K562 (cell line): ENCODE measurements around the gene CXXC1. TPM values are rescaled to one million over a fixed set of nuclear protein-coding genes. Genes with fewer than 3 reads are reported as not detected.

ENCODE experiments used
- C11orf30 ChIP-seq: fragments of 450-650 bp; IDR thresholded peaks from 2 replicates; pipeline ENCODE4 v1.6.1; 2016; ENCODE audit warnings: low read depth, mild to moderate bottlenecking
- CHCHD3 ChIP-seq: fragments of 250-450 bp; sonication (Bioruptor Pico); IDR thresholded peaks from 2 replicates; pipeline ENCODE4 v2.1.2; 2022; ENCODE audit warnings: mild to moderate bottlenecking
- CREB1 ChIP-seq, 2 experiments: sonication (generic) in 1 of 2; formaldehyde crosslinking in 1 of 2; IDR thresholded peaks; 2 replicates each; pipeline versions ENCODE4 v1.6.1 to v1.8.0; 2012 to 2022; ENCODE audit warnings: inconsistent platforms in 1 of 2, mild to moderate bottlenecking in 1 of 2, missing genetic modification reagents in 1 of 2, moderate library complexity in 1 of 2
- HNRNPL ChIP-seq: fragments of 200-400 bp; formaldehyde crosslinking; IDR thresholded peaks from 2 replicates; pipeline ENCODE4 v1.6.1; 2017; ENCODE audit warnings: low read depth, mild to moderate bottlenecking, low read length
- MBD2 ChIP-seq: sonication (generic); IDR thresholded peaks from 2 replicates; pipeline ENCODE4 v1.6.1; 2016; ENCODE audit warnings: low read depth, borderline replicate concordance
- MCM3 ChIP-seq: fragments of 450-650 bp; IDR thresholded peaks from 2 replicates; pipeline ENCODE4 v1.6.1; 2016
- MEF2A ChIP-seq: IDR thresholded peaks from 2 replicates; pipeline ENCODE4 v1.6.1; 2011; ENCODE audit warnings: low read depth, mild to moderate bottlenecking, low read length, moderate library complexity; ENCODE audit not compliant: control insufficient read depth
- NR4A1 ChIP-seq, 2 experiments: fragments of 250-450 bp in 1 of 2; fragments of 450-650 bp in 1 of 2; sonication (Bioruptor Pico) in 1 of 2; IDR thresholded peaks; 2 replicates each; pipeline versions ENCODE4 v1.4.0 to v1.6.1; 2016 to 2020; ENCODE audit warnings: mild to moderate bottlenecking in 2 of 2, missing compliant biosample characterization in 1 of 2, missing genetic modification characterization in 1 of 2, moderate library complexity in 1 of 2
- POLR3A ChIP-seq: IDR thresholded peaks from 2 replicates; pipeline ENCODE4 v1.6.1; 2011; ENCODE audit warnings: borderline replicate concordance, mild to moderate bottlenecking, moderate library complexity; ENCODE audit not compliant: insufficient read length, insufficient read depth; ENCODE audit errors: extremely low read depth
- POU5F1 ChIP-seq: fragments of 150-350 bp; IDR thresholded peaks from 2 replicates; pipeline ENCODE4 v1.6.1; 2014; ENCODE audit warnings: borderline replicate concordance, low read length, low read depth, mild to moderate bottlenecking; ENCODE audit not compliant: partially characterized antibody
- RB1 ChIP-seq: fragments of 450-650 bp; IDR thresholded peaks from 2 replicates; pipeline ENCODE4 v1.6.1; 2017; ENCODE audit warnings: low read depth, mild to moderate bottlenecking
- SIN3A ChIP-seq, 2 experiments: fragments of 150-350 bp in 1 of 2; IDR thresholded peaks; 2 replicates each; pipeline ENCODE4 v1.6.1; 2011 to 2016; ENCODE audit warnings: borderline replicate concordance in 2 of 2, low read depth in 2 of 2, low read length in 2 of 2, mild to moderate bottlenecking in 2 of 2, moderate library complexity in 2 of 2; ENCODE audit not compliant: control insufficient read depth in 1 of 2
- SIN3B ChIP-seq: fragments of 450-650 bp; IDR thresholded peaks from 2 replicates; pipeline ENCODE4 v1.6.1; 2017; ENCODE audit warnings: low read depth, mild to moderate bottlenecking, moderate library complexity
- SMAD4 ChIP-seq: fragments of 250-450 bp; sonication (Bioruptor Pico); conservative IDR thresholded peaks from 2 replicates; pipeline ENCODE4 v1.8.0; 2021; ENCODE audit warnings: inconsistent platforms, mild to moderate bottlenecking, moderate library complexity
- TCF3 ChIP-seq: sonication (generic); formaldehyde crosslinking; IDR thresholded peaks from 2 replicates; pipeline ENCODE4 v1.4.0; 2020; ENCODE audit warnings: mild to moderate bottlenecking, missing genetic modification reagents
- polyA plus RNA-seq, 8 experiments: library from polyadenylated mRNA; depleted of rRNA in 4 of 8; stranded (reverse) in 5 of 8; unstranded in 3 of 8; fragments of >200 nt; fragmentation: Nextera tagmentation in 2 of 8; fragmentation: Illumina TruSeq in 1 of 8; extraction: Ambion mirVana in 2 of 8; extraction: Trizol in 1 of 8; gene quantifications; 2 replicates each; pipeline versions ENCODE4 v1.2.1 to v1.2.3, GENCODE V29; 2011 to 2014; ENCODE audit warnings: inconsistent platforms in 1 of 8, missing spikeins in 1 of 8
- total RNA-seq, 7 experiments: library from RNA; depleted of rRNA in 6 of 7; stranded (reverse); fragments of >200 nt in 6 of 7; fragmentation: Illumina TruSeq in 2 of 7; extraction: Trizol in 2 of 7; gene quantifications; 2 replicates each; pipeline versions ENCODE4 v1.2.1 to v1.2.3, GENCODE V29; 2011 to 2021; ENCODE audit warnings: low replicate concordance in 1 of 7
- TF ChIP-seq, protein P1 (sequence below), 2 experiments: fragments of 450-650 bp; IDR thresholded peaks; 2 replicates each; pipeline ENCODE4 v1.6.1; 2016
- TF ChIP-seq, protein P2 (sequence below): fragments of 250-450 bp; sonication (Bioruptor Pico); IDR thresholded peaks from 2 replicates; pipeline ENCODE4 v1.4.0; 2020
- TF ChIP-seq, protein P3 (sequence below): fragments of 200-400 bp; formaldehyde crosslinking; IDR thresholded peaks from 2 replicates; pipeline ENCODE4 v1.6.1; 2017; ENCODE audit warnings: mild to moderate bottlenecking, low read depth, low read length, moderate library complexity
- TF ChIP-seq, protein P4 (sequence below), 3 experiments: IDR thresholded peaks in 2 of 3; conservative IDR thresholded peaks in 1 of 3; 2 replicates each; pipeline ENCODE4 v1.5.1; 2011 to 2012; ENCODE audit warnings: low read length in 3 of 3, mild to moderate bottlenecking in 3 of 3, control low read depth in 2 of 3, improper control_type of control experiment in 1 of 3, inconsistent platforms in 1 of 3, low read depth in 1 of 3, mixed read lengths in 1 of 3, moderate library complexity in 1 of 3; ENCODE audit not compliant: insufficient read depth in 2 of 3

Gene CXXC1
- total and polyA plus RNA-seq, 9 of the 15 experiments (the other 6 are each of a cell fraction or from before 2014, with no cell fraction given): 3.4 to 81.0 (median 34.1) TPM

DNA sequence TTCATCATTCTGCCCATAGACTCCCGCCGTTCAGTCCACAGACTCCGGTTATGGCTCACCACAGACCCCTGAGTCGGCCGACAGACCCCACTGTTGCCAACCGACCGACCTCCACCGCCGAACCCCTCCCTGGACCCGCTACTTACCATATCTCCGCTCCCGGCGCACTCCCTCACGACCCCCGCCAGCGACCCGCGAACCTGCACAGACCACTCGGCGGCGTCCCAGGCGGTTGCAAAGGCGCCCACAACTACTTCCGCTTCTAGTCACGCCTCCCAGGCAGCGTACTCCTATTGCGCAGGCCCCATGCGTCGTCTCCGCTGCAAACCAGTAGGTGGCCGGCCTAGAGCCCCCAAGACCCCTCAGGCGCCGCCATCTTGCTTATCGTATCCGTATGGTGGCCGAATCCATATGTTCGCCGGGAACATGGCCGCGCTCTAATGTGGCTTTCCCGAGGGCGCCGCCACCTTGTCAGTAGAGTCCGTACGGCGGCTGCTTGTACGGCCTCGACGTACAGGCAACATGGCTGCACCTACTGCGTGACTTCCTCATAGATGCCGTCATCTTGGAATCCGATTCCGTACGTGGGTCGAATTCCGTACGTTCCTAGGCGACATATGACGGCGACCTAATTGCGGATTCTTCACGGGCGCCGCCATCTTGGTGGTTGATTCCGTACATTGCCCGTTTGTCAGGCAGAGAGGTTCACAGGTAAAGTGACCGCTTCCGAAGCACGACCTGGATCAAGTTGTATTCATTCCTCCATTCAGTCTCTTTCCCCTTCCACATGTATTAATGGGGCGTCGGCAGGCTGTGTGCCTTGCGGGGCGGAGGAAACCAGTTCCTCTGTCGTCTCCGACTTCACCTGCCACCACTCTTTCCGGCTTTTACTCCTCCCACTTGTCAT, at the start of gene CXXC1 (continued):
- TF ChIP-seq, protein P1, sequence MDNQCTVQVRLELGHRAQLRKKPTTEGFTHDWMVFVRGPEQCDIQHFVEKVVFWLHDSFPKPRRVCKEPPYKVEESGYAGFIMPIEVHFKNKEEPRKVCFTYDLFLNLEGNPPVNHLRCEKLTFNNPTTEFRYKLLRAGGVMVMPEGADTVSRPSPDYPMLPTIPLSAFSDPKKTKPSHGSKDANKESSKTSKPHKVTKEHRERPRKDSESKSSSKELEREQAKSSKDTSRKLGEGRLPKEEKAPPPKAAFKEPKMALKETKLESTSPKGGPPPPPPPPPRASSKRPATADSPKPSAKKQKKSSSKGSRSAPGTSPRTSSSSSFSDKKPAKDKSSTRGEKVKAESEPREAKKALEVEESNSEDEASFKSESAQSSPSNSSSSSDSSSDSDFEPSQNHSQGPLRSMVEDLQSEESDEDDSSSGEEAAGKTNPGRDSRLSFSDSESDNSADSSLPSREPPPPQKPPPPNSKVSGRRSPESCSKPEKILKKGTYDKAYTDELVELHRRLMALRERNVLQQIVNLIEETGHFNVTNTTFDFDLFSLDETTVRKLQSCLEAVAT (IDR thresholded peaks at IDR 0.05): 0 out of 4 replicates have a peak, but pooled peaks of 1 of the 2 experiments have one; percentile 47
- TF ChIP-seq TCF3 (CRISPR knock-in tag) (no peak; the same call in 1 of the 2 replicates), SIN3A (IDR thresholded peaks at IDR 0.05; ENCODE audit: borderline replicate concordance in 2 of 2, control insufficient read depth in 1 of 2, low read depth in 2 of 2, low read length in 2 of 2) (peak; percentile 31 to 66; a peak in 2 of 4 replicates), POLR3A (no peak), MBD2 (peak; percentile 85), CHCHD3 (CRISPR knock-in tag) (no peak), MEF2A (peak; percentile 1; the same call in 1 of the 2 replicates), NR4A1 (CRISPR knock-in tag; IDR thresholded peaks at IDR 0.05) (no peak), NR4A1 (tag; IDR thresholded peaks at IDR 0.05) (peak; percentile 96), POU5F1 (peak; percentile 64), MCM3 (no peak), CREB1 (IDR thresholded peaks at IDR 0.05) (peak; percentile 34), CREB1 (CRISPR knock-in tag; IDR thresholded peaks at IDR 0.05) (peak; percentile 91), SMAD4 (CRISPR knock-in tag) (peak; percentile 74), SIN3B (0 out of 2 replicates have a peak, but pooled peaks have one; percentile 16), C11orf30 (peak; percentile 28), RB1 (no peak; the same call in 1 of the 2 replicates), HNRNPL (no peak)
- TF ChIP-seq, protein P2, sequence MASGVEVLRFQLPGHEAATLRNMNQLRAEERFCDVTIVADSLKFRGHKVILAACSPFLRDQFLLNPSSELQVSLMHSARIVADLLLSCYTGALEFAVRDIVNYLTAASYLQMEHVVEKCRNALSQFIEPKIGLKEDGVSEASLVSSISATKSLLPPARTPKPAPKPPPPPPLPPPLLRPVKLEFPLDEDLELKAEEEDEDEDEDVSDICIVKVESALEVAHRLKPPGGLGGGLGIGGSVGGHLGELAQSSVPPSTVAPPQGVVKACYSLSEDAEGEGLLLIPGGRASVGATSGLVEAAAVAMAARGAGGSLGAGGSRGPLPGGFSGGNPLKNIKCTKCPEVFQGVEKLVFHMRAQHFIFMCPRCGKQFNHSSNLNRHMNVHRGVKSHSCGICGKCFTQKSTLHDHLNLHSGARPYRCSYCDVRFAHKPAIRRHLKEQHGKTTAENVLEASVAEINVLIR (CRISPR knock-in tag): peak; percentile 63; the same call in 1 of the 2 replicates
- TF ChIP-seq, protein P3, sequence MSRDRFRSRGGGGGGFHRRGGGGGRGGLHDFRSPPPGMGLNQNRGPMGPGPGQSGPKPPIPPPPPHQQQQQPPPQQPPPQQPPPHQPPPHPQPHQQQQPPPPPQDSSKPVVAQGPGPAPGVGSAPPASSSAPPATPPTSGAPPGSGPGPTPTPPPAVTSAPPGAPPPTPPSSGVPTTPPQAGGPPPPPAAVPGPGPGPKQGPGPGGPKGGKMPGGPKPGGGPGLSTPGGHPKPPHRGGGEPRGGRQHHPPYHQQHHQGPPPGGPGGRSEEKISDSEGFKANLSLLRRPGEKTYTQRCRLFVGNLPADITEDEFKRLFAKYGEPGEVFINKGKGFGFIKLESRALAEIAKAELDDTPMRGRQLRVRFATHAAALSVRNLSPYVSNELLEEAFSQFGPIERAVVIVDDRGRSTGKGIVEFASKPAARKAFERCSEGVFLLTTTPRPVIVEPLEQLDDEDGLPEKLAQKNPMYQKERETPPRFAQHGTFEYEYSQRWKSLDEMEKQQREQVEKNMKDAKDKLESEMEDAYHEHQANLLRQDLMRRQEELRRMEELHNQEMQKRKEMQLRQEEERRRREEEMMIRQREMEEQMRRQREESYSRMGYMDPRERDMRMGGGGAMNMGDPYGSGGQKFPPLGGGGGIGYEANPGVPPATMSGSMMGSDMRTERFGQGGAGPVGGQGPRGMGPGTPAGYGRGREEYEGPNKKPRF: no peak
- TF ChIP-seq, protein P4, sequence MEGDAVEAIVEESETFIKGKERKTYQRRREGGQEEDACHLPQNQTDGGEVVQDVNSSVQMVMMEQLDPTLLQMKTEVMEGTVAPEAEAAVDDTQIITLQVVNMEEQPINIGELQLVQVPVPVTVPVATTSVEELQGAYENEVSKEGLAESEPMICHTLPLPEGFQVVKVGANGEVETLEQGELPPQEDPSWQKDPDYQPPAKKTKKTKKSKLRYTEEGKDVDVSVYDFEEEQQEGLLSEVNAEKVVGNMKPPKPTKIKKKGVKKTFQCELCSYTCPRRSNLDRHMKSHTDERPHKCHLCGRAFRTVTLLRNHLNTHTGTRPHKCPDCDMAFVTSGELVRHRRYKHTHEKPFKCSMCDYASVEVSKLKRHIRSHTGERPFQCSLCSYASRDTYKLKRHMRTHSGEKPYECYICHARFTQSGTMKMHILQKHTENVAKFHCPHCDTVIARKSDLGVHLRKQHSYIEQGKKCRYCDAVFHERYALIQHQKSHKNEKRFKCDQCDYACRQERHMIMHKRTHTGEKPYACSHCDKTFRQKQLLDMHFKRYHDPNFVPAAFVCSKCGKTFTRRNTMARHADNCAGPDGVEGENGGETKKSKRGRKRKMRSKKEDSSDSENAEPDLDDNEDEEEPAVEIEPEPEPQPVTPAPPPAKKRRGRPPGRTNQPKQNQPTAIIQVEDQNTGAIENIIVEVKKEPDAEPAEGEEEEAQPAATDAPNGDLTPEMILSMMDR (IDR thresholded peaks at IDR 0.05 in 2 of 3, conservative IDR thresholded peaks at IDR 0.05 in 1 of 3; ENCODE audit: insufficient read depth in 2 of 3, low read depth in 1 of 3, low read length in 3 of 3): peak; percentile 30 to 43 (median 39); a peak in 4 of 6 replicates
